K562 (cell line): Measurements from ENCODE around the gene PTPN11. TPM values are rescaled to one million over a fixed set of nuclear protein-coding genes. Genes with fewer than 3 reads are reported as not detected.

ENCODE experiments used
- HINFP ChIP-seq: fragments of 450-650 bp; conservative IDR thresholded peaks from 2 replicates; pipeline ENCODE4 v1.6.1; 2016; ENCODE audit warnings: missing genetic modification characterization, low read depth, mild to moderate bottlenecking, control low read depth, missing compliant biosample characterization
- MAFG ChIP-seq: fragments of 450-650 bp; conservative IDR thresholded peaks from 2 replicates; pipeline ENCODE4 v1.6.1; 2016; ENCODE audit warnings: missing genetic modification characterization, missing compliant biosample characterization
- SP2 ChIP-seq: IDR thresholded peaks from 2 replicates; pipeline ENCODE4 v1.6.1; 2011; ENCODE audit warnings: mild to moderate bottlenecking, low read depth, low read length, moderate library complexity; ENCODE audit not compliant: poor library complexity, severe bottlenecking; ENCODE audit errors: extremely low read depth
- ZBTB33 ChIP-seq: sonication (generic); formaldehyde crosslinking; IDR thresholded peaks from 2 replicates; pipeline ENCODE4 v1.8.1; 2023; ENCODE audit warnings: mild to moderate bottlenecking, missing genetic modification reagents
- ZFX ChIP-seq: sonication (generic); formaldehyde crosslinking; IDR thresholded peaks from 2 replicates; pipeline ENCODE4 v1.8.0; 2022; ENCODE audit warnings: mild to moderate bottlenecking, missing genetic modification reagents, moderate library complexity
- ZNF764 ChIP-seq: fragments of 250-450 bp; sonication (Bioruptor Pico); IDR thresholded peaks from 2 replicates; pipeline ENCODE4 v1.4.0; 2020; ENCODE audit warnings: low read depth, mild to moderate bottlenecking, moderate library complexity
- polyA plus RNA-seq, 8 experiments: library from polyadenylated mRNA; depleted of rRNA in 4 of 8; stranded (reverse) in 5 of 8; unstranded in 3 of 8; fragments of >200 nt; fragmentation: Nextera tagmentation in 2 of 8; fragmentation: Illumina TruSeq in 1 of 8; extraction: Ambion mirVana in 2 of 8; extraction: Trizol in 1 of 8; gene quantifications; 2 replicates each; pipeline versions ENCODE4 v1.2.1 to v1.2.3, GENCODE V29; 2011 to 2014; ENCODE audit warnings: inconsistent platforms in 1 of 8, missing spikeins in 1 of 8
- total RNA-seq, 7 experiments: library from RNA; depleted of rRNA in 6 of 7; stranded (reverse); fragments of >200 nt in 6 of 7; fragmentation: Illumina TruSeq in 2 of 7; extraction: Trizol in 2 of 7; gene quantifications; 2 replicates each; pipeline versions ENCODE4 v1.2.1 to v1.2.3, GENCODE V29; 2011 to 2021; ENCODE audit warnings: low replicate concordance in 1 of 7
- TF ChIP-seq, protein P1 (sequence below): fragments of 450-650 bp; formaldehyde crosslinking; IDR thresholded peaks from 2 replicates; pipeline ENCODE4 v1.4.0; 2020; ENCODE audit warnings: mild to moderate bottlenecking, moderate library complexity
- TF ChIP-seq, protein P2 (sequence below): sonication (generic); IDR thresholded peaks from 2 replicates; pipeline ENCODE4 v1.6.1; 2016

Gene PTPN11
- total and polyA plus RNA-seq, 9 of the 15 experiments (the other 6 are each of a cell fraction or from before 2014, with no cell fraction given): 22.5 to 126 (median 79.7) TPM

DNA sequence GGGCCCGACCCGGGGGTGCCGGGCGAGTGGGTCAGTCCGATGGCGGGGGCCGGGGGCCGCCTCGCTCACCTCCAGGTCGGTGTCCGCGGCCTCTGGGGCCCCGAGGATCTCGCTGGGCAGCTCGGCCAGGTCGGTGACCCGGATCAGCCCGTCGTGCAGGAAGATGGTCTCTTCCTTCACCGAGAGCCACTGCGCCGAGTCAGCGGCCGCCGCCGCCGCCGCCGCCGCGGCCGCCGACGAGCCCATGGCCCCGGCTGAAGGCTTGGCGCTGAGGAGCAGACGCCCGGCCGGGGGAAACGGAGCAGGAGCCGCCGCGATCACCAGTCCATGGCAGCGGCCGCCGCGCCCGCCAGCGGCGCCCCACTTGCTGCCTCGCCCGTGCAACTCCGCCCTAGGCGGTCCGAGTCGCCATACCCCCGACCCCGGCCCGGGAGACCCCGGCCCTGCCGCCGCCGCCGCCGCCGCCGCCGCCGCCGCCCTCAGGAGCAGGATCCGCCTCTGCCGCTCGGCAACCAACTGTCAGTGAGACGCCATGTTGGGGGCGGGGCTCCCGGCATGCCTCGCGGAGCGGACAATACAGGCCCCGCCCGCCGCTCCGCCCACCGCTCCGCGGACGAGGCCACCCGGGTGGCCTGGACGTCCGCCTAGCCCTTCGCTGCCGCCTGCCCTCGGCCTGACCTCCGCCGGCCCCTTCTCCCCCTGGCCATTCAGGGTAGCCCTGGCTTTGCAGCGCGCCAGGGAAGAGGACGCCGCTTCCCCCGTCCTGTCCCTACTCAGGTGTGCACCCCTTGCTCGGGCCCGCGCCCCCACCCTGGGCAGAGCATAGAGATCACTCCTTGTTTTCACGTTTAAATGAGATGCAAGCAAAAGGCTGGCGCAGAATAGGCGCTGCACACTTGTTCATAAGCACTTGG lies 36.6 kb upstream of the PTPN11 start, which contains the start of gene HECTD4 (continued):
- 0 out of 2 replicates have a peak, but pooled peaks have one; percentile 8 for TF ChIP-seq ZBTB33 (CRISPR knock-in tag)
- TF ChIP-seq SP2: no peak
- TF ChIP-seq HINFP (tag): peak; percentile 61
- TF ChIP-seq ZFX: peak; percentile 91
- TF ChIP-seq ZNF764 (CRISPR knock-in tag): no peak
- TF ChIP-seq MAFG (tag): no peak
- TF ChIP-seq, protein P1, sequence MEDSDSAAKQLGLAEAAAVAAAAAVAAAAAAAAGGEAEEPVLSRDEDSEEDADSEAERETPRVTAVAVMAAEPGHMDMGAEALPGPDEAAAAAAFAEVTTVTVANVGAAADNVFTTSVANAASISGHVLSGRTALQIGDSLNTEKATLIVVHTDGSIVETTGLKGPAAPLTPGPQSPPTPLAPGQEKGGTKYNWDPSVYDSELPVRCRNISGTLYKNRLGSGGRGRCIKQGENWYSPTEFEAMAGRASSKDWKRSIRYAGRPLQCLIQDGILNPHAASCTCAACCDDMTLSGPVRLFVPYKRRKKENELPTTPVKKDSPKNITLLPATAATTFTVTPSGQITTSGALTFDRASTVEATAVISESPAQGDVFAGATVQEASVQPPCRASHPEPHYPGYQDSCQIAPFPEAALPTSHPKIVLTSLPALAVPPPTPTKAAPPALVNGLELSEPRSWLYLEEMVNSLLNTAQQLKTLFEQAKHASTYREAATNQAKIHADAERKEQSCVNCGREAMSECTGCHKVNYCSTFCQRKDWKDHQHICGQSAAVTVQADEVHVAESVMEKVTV (CRISPR knock-in tag): no peak
- TF ChIP-seq, protein P2, sequence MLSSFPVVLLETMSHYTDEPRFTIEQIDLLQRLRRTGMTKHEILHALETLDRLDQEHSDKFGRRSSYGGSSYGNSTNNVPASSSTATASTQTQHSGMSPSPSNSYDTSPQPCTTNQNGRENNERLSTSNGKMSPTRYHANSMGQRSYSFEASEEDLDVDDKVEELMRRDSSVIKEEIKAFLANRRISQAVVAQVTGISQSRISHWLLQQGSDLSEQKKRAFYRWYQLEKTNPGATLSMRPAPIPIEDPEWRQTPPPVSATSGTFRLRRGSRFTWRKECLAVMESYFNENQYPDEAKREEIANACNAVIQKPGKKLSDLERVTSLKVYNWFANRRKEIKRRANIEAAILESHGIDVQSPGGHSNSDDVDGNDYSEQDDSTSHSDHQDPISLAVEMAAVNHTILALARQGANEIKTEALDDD: no peak
